Activated naive CD4-positive, alpha-beta T cell treated with anti-CD3 and anti-CD28 coated beads, Interleukin-2, amount 50 U/mL, for 24 hours (primary cell): ENCODE measurements around the gene PRRT1.
"Not testable (repeated sequence)": the region's sequence is repeated elsewhere in the genome, so short reads cannot be mapped to it uniquely, and the experiment has no call there.

Experiments
- H3K27ac Mint-ChIP-seq: one replicate; pipeline ENCODE4 v1.8.0; 2021; ENCODE audit warnings: mild to moderate bottlenecking, mixed read lengths
- H3K27me3 Mint-ChIP-seq: one replicate; pipeline ENCODE4 v1.8.0; 2021; ENCODE audit warnings: mixed read lengths
- H3K36me3 Mint-ChIP-seq: one replicate; pipeline ENCODE4 v1.8.0; 2021; ENCODE audit warnings: mixed read lengths
- H3K4me1 Mint-ChIP-seq: one replicate; pipeline ENCODE4 v1.8.0; 2021; ENCODE audit warnings: mixed read lengths
- H3K4me3 Mint-ChIP-seq: one replicate; pipeline ENCODE4 v1.8.0; 2021; ENCODE audit warnings: mild to moderate bottlenecking, mixed read lengths
- H3K9me3 Mint-ChIP-seq: one replicate; pipeline ENCODE4 v1.8.0; 2021; ENCODE audit warnings: mixed read lengths

PRRT1 gene

DNA sequence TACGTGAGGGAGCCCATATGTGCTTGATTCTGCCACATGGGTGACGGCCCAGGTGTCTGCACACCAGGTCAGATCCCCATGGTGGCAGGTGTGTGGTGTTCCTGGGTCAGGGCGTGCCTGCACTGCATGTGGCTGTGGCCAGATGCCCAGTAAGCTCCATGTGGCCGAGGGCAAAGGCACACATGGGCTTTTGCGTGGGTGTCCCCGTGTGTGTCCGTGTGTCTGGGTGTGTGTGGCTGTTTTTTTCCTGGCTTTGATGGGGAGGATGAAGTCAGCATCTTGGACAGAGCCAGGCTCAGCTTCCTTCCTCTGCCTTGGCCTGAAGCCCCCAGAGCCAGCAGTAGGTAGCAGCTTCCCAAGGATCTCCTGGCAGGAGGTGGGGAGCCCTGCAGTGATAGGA is 41.1 kb downstream of the PRRT1 start:
- H3K9me3 Mint-ChIP-seq, result no peaks in the 10 kb centered on the region
- peak overlapping the region; percentile 30 for H3K27ac Mint-ChIP-seq
- H3K36me3 Mint-ChIP-seq, result no peaks in the 10 kb centered on the region
- H3K4me1 Mint-ChIP-seq, result peaks cover 36% of the 10 kb centered on the region
- no peaks in the 10 kb centered on the region for H3K27me3 Mint-ChIP-seq
- no peak overlapping the region for H3K4me3 Mint-ChIP-seq

GRCh38 chr6:32109765-32110160 is 42.0 kb downstream of the PRRT1 start:
- H3K27ac Mint-ChIP-seq, result no peak overlapping the region

GRCh38 chr6:32109114-32109764 is 42.5 kb downstream of the PRRT1 start, which contains the start of gene TNXB:
TNXB (minus strand) TSS chr6:32109338; CDS start chr6:32098198, 11,140 bp downstream.
- Mint-ChIP-seq H3K4me1 (peaks cover 36% of the 10 kb centered on the region), H3K36me3 (no peaks in the 10 kb centered on the region), H3K27ac (peak within 1 kb of the TSS; percentile 75), H3K4me3 (peak within 1 kb of the TSS; percentile 56), H3K9me3 (no peaks in the 10 kb centered on the region), H3K27me3 (no peaks in the 10 kb centered on the region)

More at GRCh38 chr6:32109765-32110160, 42.0 kb downstream of the PRRT1 start:
- no peaks in the 10 kb centered on the region for H3K27me3 Mint-ChIP-seq
- H3K9me3 Mint-ChIP-seq, result no peaks in the 10 kb centered on the region
- H3K36me3 Mint-ChIP-seq, result no peaks in the 10 kb centered on the region
- no peak overlapping the region for H3K4me3 Mint-ChIP-seq
- H3K4me1 Mint-ChIP-seq, result peaks cover 36% of the 10 kb centered on the region

GRCh38 chr6:32108727-32109113 is 43.0 kb downstream of the PRRT1 start:
- H3K27ac Mint-ChIP-seq, result peak overlapping the region; percentile 32
- peak overlapping the region; percentile 56 for H3K4me3 Mint-ChIP-seq
- no peaks in the 10 kb centered on the region for H3K9me3 Mint-ChIP-seq
- H3K27me3 Mint-ChIP-seq, result no peaks in the 10 kb centered on the region
- peaks cover 36% of the 10 kb centered on the region for H3K4me1 Mint-ChIP-seq
- no peaks in the 10 kb centered on the region for H3K36me3 Mint-ChIP-seq

DNA sequence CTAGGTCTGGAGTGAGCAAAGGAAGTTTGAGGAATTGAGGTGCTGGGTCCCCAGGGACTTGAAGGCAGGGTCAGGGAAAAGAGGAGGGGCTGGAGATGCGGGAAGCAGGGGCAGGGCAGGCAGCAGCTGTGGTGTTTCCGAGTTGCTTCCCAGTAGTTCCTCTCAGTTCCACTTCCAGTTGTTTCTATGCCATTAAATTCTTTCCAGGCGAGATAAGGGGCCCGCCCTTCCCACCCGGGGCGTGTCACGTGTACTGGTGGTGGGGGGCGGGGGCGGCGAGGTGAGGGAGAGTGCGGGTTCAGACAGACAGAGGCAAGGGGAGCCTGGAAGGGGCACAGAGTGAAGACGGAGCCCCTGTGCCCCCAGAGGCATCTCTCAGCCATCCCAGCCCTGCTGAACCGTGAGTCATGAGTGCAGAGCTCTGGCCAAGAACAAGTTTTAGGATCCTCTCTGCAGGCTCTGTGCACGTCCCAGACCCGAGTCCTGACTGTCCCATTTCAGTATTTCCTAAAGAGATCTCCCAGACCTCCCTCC is 43.6 kb downstream of the PRRT1 start:
- no peaks in the 10 kb centered on the region for H3K36me3 Mint-ChIP-seq
- H3K4me3 Mint-ChIP-seq, result peak overlapping the region; percentile 56
- peaks cover 36% of the 10 kb centered on the region for H3K4me1 Mint-ChIP-seq
- peak overlapping the region; percentile 53 for H3K27ac Mint-ChIP-seq
- H3K27me3 Mint-ChIP-seq, result no peaks in the 10 kb centered on the region
- no peaks in the 10 kb centered on the region for H3K9me3 Mint-ChIP-seq

- no peaks in the 10 kb centered on the region for H3K27me3 Mint-ChIP-seq
- H3K4me3 Mint-ChIP-seq, result no peak overlapping the region
- H3K27ac Mint-ChIP-seq, result no peak overlapping the region
- H3K4me1 Mint-ChIP-seq, result peaks cover 36% of the 10 kb centered on the region
- H3K9me3 Mint-ChIP-seq, result no peaks in the 10 kb centered on the region
- no peaks in the 10 kb centered on the region for H3K36me3 Mint-ChIP-seq
Measured at GRCh38 chr6:32107406-32107805, 44.3 kb downstream of the PRRT1 start.

GRCh38 chr6:32105433-32105832 is 46.3 kb downstream of the PRRT1 start:
- Mint-ChIP-seq H3K27me3 (no peaks in the 10 kb centered on the region), H3K4me1 (peaks cover 36% of the 10 kb centered on the region), H3K36me3 (no peaks in the 10 kb centered on the region), H3K4me3 (no peak overlapping the region), H3K27ac (no peak overlapping the region), H3K9me3 (no peaks in the 10 kb centered on the region)

GRCh38 chr6:32102255-32102654 is 49.5 kb downstream of the PRRT1 start:
- H3K27me3 Mint-ChIP-seq, result peaks cover 8% of the 10 kb centered on the region
- no peaks in the 10 kb centered on the region for H3K36me3 Mint-ChIP-seq
- no peaks in the 10 kb centered on the region for H3K9me3 Mint-ChIP-seq
- no peak overlapping the region for H3K4me3 Mint-ChIP-seq
- peaks cover 7% of the 10 kb centered on the region for H3K4me1 Mint-ChIP-seq
- no peak overlapping the region for H3K27ac Mint-ChIP-seq

DNA sequence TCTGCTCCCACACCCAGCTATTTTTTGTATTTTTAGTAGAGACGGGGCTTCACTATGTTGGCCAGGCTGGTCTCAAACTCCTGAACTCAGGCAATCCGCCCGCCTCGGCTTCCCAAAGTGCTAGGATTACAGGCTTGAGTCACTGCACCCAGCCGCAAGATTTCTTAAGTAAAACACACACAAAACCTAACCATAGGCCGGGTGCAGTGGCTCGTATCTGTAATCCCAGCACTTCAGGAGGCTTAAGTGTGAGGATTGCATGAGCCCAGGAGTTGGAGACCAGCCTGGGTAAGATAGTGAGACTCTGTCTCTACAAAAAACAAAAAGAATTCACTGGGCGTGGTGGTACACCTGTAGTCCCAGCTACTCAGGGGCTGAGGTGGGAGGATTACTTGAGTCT is 51.5 kb downstream of the PRRT1 start:
- H3K27me3 Mint-ChIP-seq, result peaks cover 14% of the 10 kb centered on the region
- H3K9me3 Mint-ChIP-seq, H3K36me3 Mint-ChIP-seq, H3K27ac Mint-ChIP-seq, H3K4me3 Mint-ChIP-seq, H3K4me1 Mint-ChIP-seq: not testable (repeated sequence)
